ENCODE data around the gene SPX. TPM values are rescaled to one million over a fixed set of nuclear protein-coding genes. Genes with fewer than 3 reads are reported as not detected.

The SPX gene
- polyA plus RNA-seq, 4 donors = 0.81 to 22.6 (median 15.3) TPM

DNA sequence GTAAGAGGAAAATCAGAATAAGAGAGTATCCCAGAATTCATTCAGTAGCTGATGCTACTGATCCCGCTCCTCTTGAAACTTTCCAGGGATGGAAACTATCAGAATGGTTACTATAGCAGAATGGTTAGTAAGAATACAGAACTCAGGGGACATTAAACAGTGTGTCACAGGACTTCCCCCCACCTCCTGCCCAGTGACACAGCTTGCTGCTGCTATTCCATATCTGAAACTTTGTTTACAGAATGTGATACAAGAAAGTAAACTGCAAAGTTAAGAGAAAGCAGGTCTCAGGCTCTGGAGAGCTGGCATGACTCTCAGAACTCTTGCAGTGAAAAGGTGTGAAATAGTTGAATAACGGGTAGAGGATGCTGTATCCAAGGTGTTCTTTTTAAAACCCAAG lies 3.4 kb downstream of the SPX start:
- no peak for DNase-seq (ENCODE audit: low read depth in 4 of 4, low spot score in 3 of 4)

DNA sequence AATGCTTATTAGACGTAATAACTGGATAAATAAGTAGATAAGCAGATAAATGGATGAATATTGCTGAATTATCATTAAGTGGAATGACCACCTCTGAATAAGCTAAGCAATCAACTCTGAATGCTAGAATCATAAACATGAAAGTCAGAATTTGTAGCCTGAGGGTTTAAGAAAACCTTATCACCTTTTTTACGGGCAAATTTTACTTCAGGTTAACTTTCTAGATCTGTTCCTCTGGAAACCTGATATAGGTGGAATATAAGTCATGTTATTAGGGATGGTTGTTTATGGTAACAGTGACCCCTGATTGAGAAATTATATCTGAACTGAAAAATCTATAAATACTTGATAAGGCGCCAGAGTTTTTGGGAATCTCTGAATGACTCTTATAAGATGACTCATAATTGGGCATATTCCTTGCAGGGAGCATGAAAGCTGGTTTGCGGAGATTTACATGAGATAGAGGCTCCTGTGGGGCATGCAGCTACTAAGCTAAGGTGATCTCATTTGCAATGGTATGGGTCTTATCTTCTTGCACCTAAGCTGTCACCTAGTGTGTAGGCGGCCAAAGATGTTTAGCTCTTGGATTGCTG lies 12.1 kb downstream of the SPX start:
- no peak for DNase-seq (ENCODE audit: low read depth in 4 of 4, low spot score in 3 of 4)

DNA sequence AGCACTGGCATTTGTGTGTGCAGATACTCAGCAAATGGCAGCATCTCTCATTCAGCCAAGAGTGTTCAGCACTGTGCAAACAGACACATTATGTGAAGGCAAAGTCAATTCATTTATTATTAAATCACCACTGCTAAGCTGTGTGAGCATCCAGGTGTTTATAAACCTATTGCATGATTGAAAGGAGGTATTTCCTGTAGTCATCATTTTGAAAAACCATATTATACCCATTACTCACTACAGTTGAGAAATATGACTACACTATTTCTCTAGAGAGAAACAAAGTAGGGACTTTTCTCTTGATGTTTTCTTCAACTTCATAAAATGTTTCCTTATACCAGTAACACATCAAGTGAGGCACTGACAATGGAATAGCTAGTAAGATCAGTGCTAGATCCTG lies 13.7 kb downstream of the SPX start:
- DNase-seq (ENCODE audit: low read depth in 4 of 4, low spot score in 3 of 4) = no peak

DNA sequence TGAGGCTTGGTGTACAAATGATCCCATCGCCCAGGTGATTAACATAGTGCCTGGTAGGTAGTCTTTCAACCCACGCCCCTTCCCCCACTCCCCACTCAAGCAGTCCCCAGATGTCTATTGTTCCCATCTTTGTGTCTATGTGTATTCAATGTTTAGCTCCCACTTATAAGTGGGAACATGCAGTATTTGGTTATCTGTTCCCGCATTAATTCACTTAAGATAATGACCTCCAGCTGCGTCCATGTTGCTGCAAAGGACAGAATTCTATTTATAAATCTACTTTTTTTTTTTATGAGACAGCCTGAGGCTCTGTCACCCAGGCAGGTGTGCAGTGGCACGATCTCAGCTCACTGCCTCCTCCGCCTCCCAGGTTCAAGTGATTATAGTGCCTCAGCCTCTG lies 15.7 kb downstream of the SPX start:
- DNase-seq (ENCODE audit: low read depth in 4 of 4, low spot score in 3 of 4) = no peak

DNA sequence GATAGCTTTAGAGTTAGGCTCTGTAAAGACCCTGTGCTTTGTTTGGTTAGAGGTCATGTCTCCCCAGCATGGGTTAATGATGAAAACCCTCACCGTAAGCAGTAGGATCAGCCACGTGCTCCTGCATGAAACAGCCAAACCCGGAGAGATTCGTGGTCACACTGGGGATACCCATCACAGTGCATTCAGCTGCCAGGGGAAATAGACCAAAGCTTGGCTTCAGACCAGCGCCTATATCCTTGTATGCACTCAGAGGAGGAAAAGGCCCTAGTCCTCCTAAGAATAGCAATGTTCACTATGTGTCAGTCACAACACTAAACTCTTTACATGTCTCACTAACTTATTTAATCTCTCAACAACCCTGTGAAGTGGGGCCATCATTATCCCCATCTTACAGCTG lies 16.3 kb downstream of the SPX start:
- DNase-seq (ENCODE audit: low read depth in 4 of 4, low spot score in 3 of 4) = no peak

DNA sequence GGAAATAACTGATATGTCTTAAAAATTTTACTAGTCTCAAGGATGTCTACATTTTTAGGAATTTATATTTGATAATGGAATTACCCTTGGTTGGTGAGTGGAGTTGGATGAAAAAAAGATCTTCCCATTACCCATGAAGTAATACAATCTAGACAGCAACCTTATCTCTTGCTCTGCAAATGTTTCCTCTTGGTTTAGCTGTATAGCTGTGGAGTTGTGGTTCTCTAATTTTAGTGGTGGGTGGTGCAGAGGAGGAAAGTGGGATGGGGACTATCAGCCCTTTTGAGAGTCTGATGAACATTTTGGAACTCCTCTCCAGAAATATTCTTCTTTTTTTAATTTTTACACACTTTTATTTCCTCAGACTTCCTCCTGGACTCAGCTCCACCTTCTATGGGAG lies 17.1 kb downstream of the SPX start:
- no peak for DNase-seq (ENCODE audit: low read depth in 4 of 4, low spot score in 3 of 4)

DNA sequence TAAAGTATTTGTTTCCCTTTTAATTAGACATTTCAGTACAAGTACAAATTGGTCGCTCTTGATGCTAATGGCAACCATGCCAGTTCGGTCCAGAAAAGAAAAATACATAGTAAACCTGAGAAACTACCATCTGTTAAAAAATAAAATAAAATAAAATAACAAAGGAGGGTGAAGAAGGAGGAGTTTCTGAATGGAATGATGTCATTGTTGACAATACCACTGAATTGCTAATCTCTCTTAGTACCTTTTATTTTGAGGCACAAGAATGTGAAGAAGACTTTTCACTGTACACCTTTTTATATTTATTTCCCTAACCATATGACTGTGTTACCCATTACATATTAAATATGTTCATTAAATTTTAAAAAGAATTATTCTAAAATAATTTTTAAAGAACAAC lies 19.5 kb downstream of the SPX start:
- DNase-seq (ENCODE audit: low read depth in 4 of 4, low spot score in 3 of 4) = no peak

DNA sequence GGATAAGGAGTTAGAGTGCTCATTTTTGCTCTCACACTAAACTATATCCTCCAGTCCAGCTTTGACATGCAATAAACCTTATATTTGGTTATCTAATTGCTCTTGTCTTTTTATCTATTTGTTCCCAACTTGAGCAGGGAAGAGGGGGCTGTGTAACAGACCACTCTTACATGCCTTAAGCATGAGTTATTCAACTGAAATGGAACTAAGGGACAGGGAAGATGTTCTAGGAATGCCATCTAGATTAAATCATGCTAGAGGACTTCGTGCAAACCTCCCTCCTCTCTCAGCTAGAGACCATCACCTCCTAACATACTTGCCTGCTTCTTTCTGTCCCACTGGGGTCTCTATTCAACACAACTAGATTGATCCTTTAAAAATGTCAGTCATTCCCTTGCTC lies 20.6 kb downstream of the SPX start:
- no peak for DNase-seq (ENCODE audit: low read depth in 4 of 4, low spot score in 3 of 4)

DNA sequence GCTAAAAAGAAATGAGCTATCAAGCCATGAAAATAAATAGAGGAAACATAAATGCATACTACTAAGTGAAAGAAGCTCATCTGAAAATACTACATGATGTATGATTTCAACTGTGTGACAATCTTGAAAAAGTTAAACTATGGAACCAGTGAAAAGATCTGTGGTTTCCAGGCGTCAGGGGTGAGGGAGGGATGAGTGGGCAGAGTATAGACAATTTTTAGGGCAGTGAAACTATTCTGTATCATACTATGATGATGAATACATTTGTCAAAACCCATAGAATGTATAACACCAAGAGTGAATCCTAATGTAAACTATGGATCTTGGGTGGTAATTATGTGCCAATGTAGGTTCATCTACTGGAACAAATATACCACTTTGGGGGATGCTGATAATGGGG lies 21.3 kb downstream of the SPX start:
- no peak for DNase-seq (ENCODE audit: low read depth in 4 of 4, low spot score in 3 of 4)

DNA sequence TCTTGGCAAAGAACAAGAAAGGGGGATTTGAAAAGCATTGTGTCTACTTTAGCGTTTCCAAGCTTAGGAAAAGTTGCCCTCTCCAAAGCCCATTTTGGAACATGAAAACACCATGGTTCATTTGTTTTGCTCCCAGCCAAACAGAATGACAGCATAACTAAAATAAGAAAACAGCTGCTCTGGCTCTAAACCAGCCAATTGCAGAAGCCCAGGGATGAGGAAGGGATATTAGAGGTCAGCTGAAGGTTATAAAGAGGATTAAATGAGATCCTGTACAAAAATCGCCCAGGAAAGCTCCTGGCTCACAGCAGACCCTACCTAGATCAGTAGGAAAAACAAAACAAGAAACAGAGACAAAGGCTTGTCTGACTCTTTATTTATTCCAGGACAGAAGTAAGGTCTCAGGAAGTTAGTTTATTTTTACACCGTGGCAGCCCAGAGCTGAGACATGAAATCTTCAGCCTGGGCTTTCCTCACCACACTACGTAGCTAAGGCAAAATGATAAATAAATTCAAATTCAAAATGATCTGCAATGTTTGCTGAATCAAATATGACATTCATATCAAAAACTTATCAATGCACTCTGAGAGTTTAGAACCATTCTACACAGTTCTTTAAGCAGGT lies 25.9 kb downstream of the SPX start:
- no peak for DNase-seq (ENCODE audit: low read depth in 4 of 4, low spot score in 3 of 4)

DNA sequence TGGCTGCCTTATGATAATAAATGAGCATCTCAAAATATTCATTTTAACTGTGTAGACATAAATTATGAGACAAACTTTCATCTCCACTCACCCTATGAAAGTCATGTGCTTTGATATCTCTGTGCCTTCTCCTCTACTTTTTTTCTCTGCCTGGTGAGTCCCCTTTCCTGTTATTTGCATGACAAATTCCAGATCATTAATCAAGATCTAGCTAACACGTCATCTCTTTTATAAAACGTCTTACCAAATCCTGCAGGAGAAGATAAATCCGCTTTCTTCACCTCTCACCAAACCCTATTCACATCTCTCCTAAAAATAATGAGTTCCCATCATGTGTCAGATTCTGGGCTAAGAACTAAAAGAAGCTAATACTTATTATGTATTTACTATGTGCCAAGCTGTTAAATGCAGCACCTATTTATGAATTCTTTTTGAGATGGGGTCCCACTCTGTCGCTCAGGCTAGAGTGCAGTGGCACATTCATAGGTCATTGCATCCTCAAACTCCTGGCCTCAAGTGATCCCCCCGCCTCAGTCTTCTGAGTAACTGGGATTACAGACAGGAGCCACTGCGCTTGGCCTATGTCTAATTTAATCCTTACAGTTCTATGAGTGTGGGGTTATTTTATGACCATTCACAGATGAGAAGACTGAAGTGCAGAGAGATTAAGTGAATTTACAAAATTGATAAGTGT lies 26.7 kb downstream of the SPX start:
- no peak for DNase-seq (ENCODE audit: low read depth in 4 of 4, low spot score in 3 of 4)

DNA sequence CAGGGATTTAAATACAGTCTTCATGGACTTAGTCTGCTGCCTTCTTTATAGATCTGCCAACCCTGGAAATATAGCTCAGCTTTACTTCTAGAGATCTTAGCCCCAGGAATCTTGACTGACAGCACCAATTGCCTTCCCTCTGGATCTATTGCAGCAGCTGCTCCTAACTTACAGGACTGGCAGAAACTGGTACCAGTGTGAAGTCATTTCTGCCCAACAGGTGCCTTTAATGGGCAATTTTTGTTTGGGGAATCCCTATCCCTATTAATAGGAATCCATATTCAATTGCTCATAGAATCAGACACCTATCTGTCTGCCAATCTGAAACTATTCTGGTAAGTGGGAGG lies 27.2 kb downstream of the SPX start:
- DNase-seq (ENCODE audit: low read depth in 4 of 4, low spot score in 3 of 4) = no peak

DNA sequence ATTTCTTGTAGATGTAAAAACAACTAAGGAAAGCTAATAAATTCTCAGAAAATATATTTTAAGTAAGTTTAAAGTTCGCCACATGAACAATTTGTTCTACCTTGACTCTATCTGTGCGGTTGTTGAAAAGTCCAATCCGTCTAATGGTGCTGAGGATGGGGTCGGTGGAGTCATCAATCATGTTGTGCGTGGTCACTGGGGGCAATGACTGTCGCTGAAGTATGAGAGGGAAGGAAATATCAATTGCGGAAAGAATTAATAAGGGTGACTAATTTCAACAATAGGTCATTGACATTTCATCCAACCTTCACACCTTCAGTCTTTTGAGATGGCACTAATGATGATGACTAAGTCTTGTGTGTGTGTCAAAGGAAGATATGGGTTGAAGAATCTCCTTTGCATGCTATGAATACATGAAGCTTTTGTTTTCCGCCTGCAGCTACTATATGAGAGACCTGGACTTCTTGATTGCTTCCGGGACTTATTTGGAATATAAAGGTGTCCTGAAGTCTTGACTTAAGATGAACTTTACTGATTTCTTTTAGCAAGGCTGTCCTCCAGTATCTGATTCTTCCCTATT lies 32.1 kb downstream of the SPX start:
- DNase-seq (ENCODE audit: low read depth in 4 of 4, low spot score in 3 of 4) = no peak

DNA sequence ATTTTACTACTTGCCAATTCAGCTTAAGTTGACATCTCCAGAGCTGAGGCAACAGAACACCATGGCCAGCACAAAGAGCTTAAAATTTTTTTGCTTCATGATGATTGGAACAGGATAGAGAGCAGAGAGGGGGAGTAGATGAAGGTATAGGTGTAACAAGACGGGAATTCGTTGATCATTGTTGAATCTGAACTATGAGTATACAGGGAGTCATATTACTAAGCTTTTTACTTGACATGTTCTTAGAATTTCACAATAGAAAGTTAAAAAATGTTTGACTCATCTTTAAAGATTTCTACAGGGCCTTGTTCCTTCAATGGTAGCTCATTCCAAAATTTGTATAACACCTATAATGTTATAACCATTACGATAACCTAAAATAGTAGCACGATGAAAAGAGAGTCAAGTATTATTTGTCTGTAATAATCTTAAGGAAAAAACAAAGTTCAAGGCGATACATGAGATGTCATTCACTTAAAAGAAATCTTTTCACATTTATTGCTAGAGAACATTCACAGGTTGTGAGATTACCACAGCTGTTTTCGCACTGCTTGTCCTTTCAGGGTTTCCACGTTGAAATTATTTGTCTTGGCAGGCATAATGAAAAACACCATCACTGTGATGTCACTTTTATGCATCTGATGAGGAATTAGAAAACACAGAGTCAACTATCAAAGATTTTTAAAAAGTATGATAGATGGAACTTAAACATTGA lies 33.9 kb downstream of the SPX start:
- no peak for DNase-seq (ENCODE audit: low read depth in 4 of 4, low spot score in 3 of 4)

DNA sequence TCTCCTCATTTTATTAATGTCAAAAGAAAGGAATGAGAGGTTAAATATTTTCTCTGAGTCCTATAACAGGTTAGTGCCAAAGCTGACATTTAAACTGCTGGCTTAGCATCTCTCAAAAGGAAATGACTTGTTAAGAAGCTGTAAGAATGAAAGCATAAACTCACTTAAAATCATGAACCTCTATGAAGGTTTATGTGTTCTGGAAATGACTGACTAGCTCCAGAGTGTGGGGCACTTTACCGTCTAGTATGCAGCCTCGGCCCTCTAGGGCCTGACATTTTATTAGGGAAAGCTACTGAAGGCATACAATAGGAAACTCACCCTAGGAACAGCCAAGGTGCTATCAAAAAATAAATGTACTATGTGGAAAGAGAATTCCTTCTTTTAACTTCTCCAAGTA lies 35.1 kb downstream of the SPX start:
- no peak for DNase-seq (ENCODE audit: low read depth in 4 of 4, low spot score in 3 of 4)

DNA sequence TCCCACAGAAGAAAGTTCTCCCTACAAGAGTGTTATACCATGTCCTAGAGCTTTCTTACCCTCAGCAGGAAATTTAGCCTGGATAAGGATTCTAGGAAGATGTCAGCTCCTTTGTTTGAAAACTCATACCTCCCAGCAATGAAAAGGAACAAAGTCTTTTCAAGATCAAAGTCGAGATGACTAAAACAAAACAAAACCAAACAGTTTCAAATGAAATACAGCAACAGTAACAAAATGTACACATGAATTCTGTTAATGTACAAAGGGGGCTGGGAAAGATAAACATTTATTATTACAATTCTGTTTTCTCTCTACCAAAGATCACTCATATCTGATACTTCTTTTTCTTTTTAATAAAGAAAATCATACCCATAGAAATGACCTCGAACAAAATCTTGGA lies 36.8 kb downstream of the SPX start:
- no peak for DNase-seq (ENCODE audit: low read depth in 4 of 4, low spot score in 3 of 4)

DNA sequence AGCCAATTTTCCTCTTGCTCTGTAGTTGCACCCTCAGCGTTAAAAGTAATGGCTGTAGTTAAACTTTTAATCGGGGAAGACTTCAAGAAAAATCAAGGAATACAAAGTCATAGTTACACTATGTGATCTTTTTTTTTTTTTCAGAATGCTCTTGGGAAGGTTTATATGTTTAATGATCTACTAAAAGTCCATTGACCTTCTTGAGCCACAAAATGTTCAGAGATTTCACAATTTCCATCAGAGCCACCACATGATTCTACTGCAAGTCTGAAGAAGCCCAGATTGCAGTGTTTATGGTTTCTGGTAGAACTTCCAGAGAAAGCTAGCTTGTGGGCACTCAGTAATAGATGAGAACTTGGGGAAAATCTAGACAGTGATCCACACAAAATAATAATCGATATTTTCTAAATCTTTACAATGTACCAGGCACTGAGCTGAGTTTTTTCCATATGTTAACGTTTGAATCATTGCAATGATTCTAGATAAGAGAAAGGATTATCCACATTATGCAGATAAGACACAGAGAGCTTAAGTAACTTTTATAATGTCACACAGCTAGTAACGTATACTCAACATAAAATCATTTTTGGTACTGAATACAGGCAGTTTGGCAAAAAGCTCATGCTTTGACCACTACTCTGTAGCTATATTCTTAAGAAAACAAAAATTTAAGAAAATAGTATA lies 40.3 kb downstream of the SPX start:
- no peak for DNase-seq (ENCODE audit: low read depth in 4 of 4, low spot score in 3 of 4)

DNA sequence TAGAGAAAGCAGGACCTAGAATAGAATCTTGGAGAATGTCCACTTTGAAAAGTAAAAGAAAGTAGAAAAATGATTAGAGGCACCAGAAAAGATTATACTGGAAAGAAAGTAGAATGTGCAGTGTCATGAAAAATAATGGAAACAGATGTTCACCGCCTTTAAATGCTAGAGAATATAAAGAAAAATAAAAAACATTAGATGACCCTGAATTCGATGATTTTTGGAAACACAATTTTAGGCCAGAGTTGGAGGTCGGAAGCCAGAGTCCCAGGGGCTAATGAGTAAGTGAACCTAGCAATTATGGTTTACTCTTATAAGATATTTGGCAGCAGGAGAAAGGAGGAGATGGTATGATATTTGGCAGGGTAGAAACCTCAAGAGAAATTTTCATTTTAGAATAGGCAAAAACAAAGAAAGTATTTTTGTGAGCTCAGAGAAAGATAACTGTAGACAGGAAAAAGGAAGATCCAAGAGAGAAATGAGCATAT lies 40.9 kb downstream of the SPX start:
- DNase-seq (ENCODE audit: low read depth in 4 of 4, low spot score in 3 of 4) = no peak

DNA sequence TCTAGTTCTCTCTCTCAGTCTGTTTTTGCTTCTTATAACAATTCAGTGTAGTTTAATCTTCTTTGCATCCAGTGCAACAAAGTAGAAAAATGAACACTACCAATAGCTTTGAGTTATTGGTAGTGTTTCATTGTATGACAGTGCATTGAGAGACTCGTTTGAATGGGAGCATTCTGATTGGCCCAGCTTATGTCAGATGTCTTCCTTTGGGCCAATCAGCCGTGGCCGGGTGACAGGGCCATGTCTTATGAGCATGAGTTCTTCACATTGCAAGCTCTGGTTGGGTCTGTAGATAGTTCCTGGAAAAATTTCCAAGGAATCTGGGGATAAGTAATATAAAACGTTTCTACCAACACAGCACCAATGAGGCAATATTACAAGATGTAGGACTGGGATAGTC lies 42.0 kb downstream of the SPX start:
- DNase-seq (ENCODE audit: low read depth in 4 of 4, low spot score in 3 of 4) = no peak

DNA sequence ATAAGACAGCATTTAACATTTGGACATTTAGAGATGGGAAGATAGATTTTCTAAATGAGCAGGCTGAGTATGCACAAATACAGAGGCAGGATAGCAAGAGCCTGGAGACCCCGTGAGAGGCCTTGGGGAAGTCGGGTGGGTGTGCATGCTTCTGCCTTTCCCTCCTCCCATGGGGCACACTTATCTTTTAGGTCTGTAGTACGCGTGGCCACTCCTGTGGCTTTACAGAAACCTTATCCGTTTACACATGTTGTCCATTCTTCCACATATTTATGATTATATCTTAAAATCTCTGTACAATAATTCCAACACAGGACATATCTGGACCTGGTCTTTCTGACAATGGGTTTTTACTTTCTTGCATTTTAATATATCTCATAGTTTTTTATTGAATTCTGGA lies 45.0 kb downstream of the SPX start:
- no peak for DNase-seq (ENCODE audit: low read depth in 4 of 4, low spot score in 3 of 4)
